AG04450 (cell line): Measurements from ENCODE around the gene GSX2. TPM values are rescaled to one million over a fixed set of nuclear protein-coding genes. Genes with fewer than 3 reads are reported as not detected.

Experiments used
- CTCF ChIA-PET: fragments of 300-600, 350-600 bp; formaldehyde crosslinking; extraction: SDS; loops from one replicate; lab custom pipeline; 2022; ENCODE audit warnings: antibody characterized with exemption, inconsistent platforms; lab: Charles Lee
- POLR2A ChIA-PET: fragments of 350-600 bp; formaldehyde crosslinking; extraction: SDS; loops from one replicate; lab custom pipeline; 2021; ENCODE audit warnings: antibody characterized with exemption, inconsistent platforms; lab: Yijun Ruan, JAX
- DNase-seq: peaks from one replicate; pipeline ENCODE4 v3.0.0-alpha.2; 2011; ENCODE audit warnings: low read depth, low spot score
- H3K27ac ChIP-seq: one replicate; pipeline ENCODE4 v1.5.1; 2012; ENCODE audit warnings: low read depth, low read length, control low read depth
- H3K27me3 ChIP-seq: one replicate; pipeline ENCODE4 v1.6.0; 2012; ENCODE audit warnings: low read length; ENCODE audit not compliant: control insufficient read depth, insufficient read depth
- H3K4me3 ChIP-seq: 2 replicates; pipeline ENCODE4 v1.5.1; 2011; ENCODE audit warnings: mild to moderate bottlenecking, low read depth, low read length, control low read depth
- H3K9me3 ChIP-seq: 2 replicates; pipeline ENCODE4 v1.5.1; 2012; ENCODE audit warnings: low read length; ENCODE audit not compliant: control insufficient read depth, insufficient read depth
- polyA plus RNA-seq: library from polyadenylated mRNA; depleted of rRNA; stranded (reverse); fragments of >200 nt; gene quantifications from 2 replicates; pipeline ENCODE4 v1.2.3, GENCODE V29; 2011
- TF ChIP-seq, protein P1 (sequence below): IDR thresholded peaks from 2 replicates; pipeline ENCODE4 v1.5.1; 2011; ENCODE audit warnings: low read depth, low read length, control low read depth, inconsistent platforms

GSX2 gene
- polyA plus RNA-seq, 1 experiment: not detected

DNA sequence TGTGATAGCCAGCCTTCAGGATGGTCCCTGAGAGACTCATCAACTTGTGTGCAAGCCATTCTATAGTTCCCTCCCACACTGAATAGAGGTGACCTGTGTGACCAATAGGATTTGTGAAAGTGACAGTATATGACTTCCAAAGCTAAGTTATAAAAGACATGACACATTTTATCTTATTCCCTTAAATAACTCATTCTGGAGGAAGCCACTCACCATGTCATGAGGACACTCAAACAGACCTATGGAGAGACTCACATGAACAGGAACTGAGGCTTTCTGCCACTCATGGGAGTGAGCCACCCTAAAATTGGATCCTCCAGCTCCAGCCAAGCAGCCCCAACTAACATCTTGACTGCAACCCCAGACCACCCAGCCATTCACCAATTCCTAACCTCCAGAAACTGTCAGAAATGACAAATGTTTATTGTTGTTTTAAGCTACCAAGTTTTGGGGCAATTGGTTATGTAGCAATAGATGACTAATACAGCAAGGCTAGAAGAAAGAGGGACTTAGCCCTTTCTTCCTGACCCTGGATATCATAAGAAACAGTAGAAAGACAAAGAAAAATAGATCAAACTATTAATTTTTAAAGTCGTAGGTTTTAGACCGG lies 26.6 kb upstream of the GSX2 start:
- POLR2A ChIA-PET: interaction anchor here (1.4 kb wide), 1 partner anchor 12 kb away, joined by 3 read pairs; no protein-coding TSS in a partner anchor
- Histone ChIP-seq H3K27me3 (no peaks in the 10 kb centered on the region), H3K27ac (no peak overlapping the region), H3K4me3 (no peak overlapping the region), H3K9me3 (no peaks in the 10 kb centered on the region)
- TF ChIP-seq, protein P1, sequence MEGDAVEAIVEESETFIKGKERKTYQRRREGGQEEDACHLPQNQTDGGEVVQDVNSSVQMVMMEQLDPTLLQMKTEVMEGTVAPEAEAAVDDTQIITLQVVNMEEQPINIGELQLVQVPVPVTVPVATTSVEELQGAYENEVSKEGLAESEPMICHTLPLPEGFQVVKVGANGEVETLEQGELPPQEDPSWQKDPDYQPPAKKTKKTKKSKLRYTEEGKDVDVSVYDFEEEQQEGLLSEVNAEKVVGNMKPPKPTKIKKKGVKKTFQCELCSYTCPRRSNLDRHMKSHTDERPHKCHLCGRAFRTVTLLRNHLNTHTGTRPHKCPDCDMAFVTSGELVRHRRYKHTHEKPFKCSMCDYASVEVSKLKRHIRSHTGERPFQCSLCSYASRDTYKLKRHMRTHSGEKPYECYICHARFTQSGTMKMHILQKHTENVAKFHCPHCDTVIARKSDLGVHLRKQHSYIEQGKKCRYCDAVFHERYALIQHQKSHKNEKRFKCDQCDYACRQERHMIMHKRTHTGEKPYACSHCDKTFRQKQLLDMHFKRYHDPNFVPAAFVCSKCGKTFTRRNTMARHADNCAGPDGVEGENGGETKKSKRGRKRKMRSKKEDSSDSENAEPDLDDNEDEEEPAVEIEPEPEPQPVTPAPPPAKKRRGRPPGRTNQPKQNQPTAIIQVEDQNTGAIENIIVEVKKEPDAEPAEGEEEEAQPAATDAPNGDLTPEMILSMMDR: no peak
- CTCF ChIA-PET: interaction anchor here (0.6 kb wide), 1 partner anchor 161 kb away, joined by 3 read pairs; no protein-coding TSS in a partner anchor
- no peak for DNase-seq

DNA sequence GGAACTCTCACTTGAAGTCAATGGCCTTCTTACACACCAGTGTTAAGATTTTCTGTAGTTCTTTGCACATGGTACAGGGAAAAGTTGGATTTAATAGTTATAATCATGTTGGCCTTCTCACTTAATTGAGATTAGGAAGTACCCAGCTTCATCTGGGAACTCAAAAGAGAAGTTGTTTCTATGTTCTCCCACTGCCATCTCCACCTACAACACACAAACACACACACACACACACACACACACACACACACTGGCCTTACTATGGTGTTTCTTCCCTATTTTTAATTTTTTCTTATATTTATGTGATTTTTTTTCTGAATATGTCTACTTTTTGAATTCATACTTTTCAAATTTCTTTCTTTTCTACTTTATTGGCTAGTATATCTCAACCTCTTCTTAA lies 25.6 kb upstream of the GSX2 start:
- no peak overlapping the region for H3K27ac ChIP-seq
- CTCF ChIA-PET: no interaction called here

DNA sequence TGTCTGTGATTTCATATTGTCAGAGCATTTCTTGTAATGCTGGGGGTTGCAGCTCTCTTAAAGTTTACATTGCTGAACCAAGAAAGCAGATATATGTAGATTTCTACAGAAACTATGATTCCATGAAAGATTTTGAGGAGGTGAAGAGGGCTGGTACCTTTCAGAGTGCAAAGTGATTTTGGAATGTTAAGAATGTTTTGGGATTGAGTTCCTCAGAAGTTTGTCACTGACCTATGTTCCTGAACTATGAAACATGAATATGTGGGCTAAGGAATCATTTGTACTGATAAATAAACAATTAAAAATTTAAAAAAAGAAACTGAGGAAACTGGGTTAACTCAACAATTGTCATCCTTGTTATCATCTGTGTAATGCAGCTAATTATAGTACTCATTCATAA lies 23.3 kb upstream of the GSX2 start:
- CTCF ChIA-PET: no interaction called here
- POLR2A ChIA-PET: interaction anchor here (0.7 kb wide), 1 partner anchor 20 kb away, joined by 4 read pairs; no protein-coding TSS in a partner anchor
- Histone ChIP-seq H3K4me3 (no peak overlapping the region), H3K27ac (no peak overlapping the region), H3K27me3 (no peaks in the 10 kb centered on the region), H3K9me3 (no peaks in the 10 kb centered on the region)
- no peak for DNase-seq
- TF ChIP-seq, protein P1: no peak

More for the DNA sequence above, 25.6 kb upstream of the GSX2 start:
- TF ChIP-seq, protein P1: no peak
- Histone ChIP-seq H3K27me3 (no peaks in the 10 kb centered on the region), H3K4me3 (no peak overlapping the region), H3K9me3 (no peaks in the 10 kb centered on the region)
- DNase-seq: no peak
- POLR2A ChIA-PET: interaction anchor here (0.6 kb wide), 1 partner anchor 151 kb away, joined by 3 read pairs; no protein-coding TSS in a partner anchor

DNA sequence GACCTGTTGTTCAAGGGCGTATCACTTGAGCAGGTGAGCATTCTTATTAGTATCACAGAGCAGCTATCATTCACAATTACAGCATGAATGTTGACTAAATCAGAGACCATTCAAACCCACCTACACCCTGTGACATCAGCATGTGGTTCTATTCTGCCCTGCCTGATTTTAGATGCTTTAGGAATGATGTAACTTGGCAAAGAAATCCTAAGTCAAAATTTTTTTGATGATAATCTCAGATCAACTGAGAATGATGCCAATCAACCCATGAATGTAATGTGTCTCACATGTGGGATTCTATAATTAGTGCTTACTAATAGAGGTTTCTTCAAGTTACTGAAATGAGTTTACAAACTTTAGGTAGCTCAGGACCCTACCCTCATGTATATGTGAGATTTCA lies 22.2 kb upstream of the GSX2 start:
- Histone ChIP-seq H3K4me3 (no peak overlapping the region), H3K27ac (no peak overlapping the region), H3K9me3 (no peaks in the 10 kb centered on the region), H3K27me3 (no peaks in the 10 kb centered on the region)
- CTCF ChIA-PET: no interaction called here
- POLR2A ChIA-PET: interaction anchor here (0.6 kb wide), 1 partner anchor 46 kb away, joined by 3 read pairs; no protein-coding TSS in a partner anchor
- TF ChIP-seq, protein P1: no peak
- DNase-seq: no peak

DNA sequence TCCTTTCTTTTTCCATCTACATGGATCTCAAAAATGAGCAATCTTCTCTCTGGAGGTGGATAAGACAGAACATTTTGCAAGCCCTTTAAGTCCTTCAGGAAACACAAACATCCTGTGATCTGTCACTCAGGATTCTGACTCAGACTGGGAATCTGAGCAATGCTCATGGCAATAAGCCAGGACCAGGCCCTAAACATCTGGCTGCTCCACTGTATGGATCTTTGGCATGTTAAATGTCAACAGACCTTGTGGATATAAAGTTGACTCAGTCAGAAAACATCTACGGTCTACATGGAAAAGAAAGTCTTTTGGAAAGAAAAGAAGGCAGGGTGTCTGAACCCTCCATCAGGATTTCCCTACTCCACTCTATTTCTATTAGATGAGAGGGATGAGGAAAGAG lies 17.8 kb upstream of the GSX2 start:
- POLR2A ChIA-PET: no interaction called here
- no peak overlapping the region for H3K4me3 ChIP-seq
- no peaks in the 10 kb centered on the region for H3K27me3 ChIP-seq
- TF ChIP-seq, protein P1: no peak
- DNase-seq: peak; percentile 99
- no peaks in the 10 kb centered on the region for H3K9me3 ChIP-seq
- CTCF ChIA-PET: no interaction called here
- H3K27ac ChIP-seq: peak overlapping the region; percentile 22
